H9 (cell line): ENCODE data around the gene KCTD18. TPM values are rescaled to one million over a fixed set of nuclear protein-coding genes. Genes with fewer than 3 reads are reported as not detected.
A peak's percentile ranks its signal among the peaks of the same experiment; 100 is the strongest.

ENCODE experiments used
- DNase-seq: peaks from one replicate; pipeline ENCODE4 v3.0.0-alpha.2; 2017
- H2AFZ ChIP-seq: one replicate; pipeline ENCODE4 v1.6.1; 2013; ENCODE audit warnings: mild to moderate bottlenecking, low read length, control low read depth, moderate library complexity
- H2AK5ac ChIP-seq: 2 replicates; pipeline ENCODE4 v1.6.1; 2013; ENCODE audit warnings: low read length, control low read depth, mixed read lengths; ENCODE audit not compliant: insufficient read length
- H2BK120ac ChIP-seq: one replicate; pipeline ENCODE4 v1.6.1; 2013; ENCODE audit warnings: low read depth, mild to moderate bottlenecking, low read length, control low read depth, inconsistent platforms; ENCODE audit not compliant: poor library complexity, severe bottlenecking
- H2BK12ac ChIP-seq: 2 replicates; pipeline ENCODE4 v1.6.1; 2013; ENCODE audit warnings: low read length, control low read depth, mixed read lengths, low read depth; ENCODE audit not compliant: insufficient read length
- H2BK15ac ChIP-seq: 2 replicates; pipeline ENCODE4 v1.6.1; 2013; ENCODE audit warnings: low read depth, low read length, control low read depth
- H2BK20ac ChIP-seq: one replicate; pipeline ENCODE4 v1.6.1; 2013; ENCODE audit warnings: low read depth, mild to moderate bottlenecking, low read length, control low read depth, inconsistent platforms; ENCODE audit not compliant: poor library complexity, severe bottlenecking
- H2BK5ac ChIP-seq: 2 replicates; pipeline ENCODE4 v1.6.1; 2013; ENCODE audit warnings: low read length, control low read depth, mixed read lengths; ENCODE audit not compliant: insufficient read length
- H3K14ac ChIP-seq: 2 replicates; pipeline ENCODE4 v1.6.1; 2013; ENCODE audit warnings: low read length, control low read depth; ENCODE audit not compliant: insufficient read depth
- H3K18ac ChIP-seq: 2 replicates; pipeline ENCODE4 v1.6.1; 2013; ENCODE audit warnings: low read depth, mild to moderate bottlenecking, mixed read lengths, low read length, control low read depth; ENCODE audit not compliant: insufficient read length
- H3K23ac ChIP-seq: 2 replicates; pipeline ENCODE4 v1.6.1; 2013; ENCODE audit warnings: low read length, control low read depth, mixed read lengths, low read depth; ENCODE audit not compliant: insufficient read length
- H3K23me2 ChIP-seq: 2 replicates; pipeline ENCODE4 v1.6.1; 2013; ENCODE audit warnings: low read depth, mild to moderate bottlenecking, mixed read lengths, low read length, control low read depth; ENCODE audit not compliant: insufficient read length, poor library complexity, severe bottlenecking
- H3K27ac ChIP-seq: 2 replicates; pipeline ENCODE4 v1.5.1; 2013; ENCODE audit warnings: low read length, control low read depth, mixed read lengths, low read depth; ENCODE audit not compliant: insufficient read length
- H3K27me3 ChIP-seq: 2 replicates; pipeline ENCODE4 v1.6.1; 2013; ENCODE audit warnings: low read length, control low read depth, inconsistent platforms; ENCODE audit not compliant: insufficient read depth
- H3K4ac ChIP-seq: 2 replicates; pipeline ENCODE4 v1.6.1; 2013; ENCODE audit warnings: low read depth, mild to moderate bottlenecking, control low read depth, inconsistent platforms, low read length, moderate library complexity
- H3K4me1 ChIP-seq: 2 replicates; pipeline ENCODE4 v1.6.1; 2013; ENCODE audit warnings: low read length, control low read depth, inconsistent platforms; ENCODE audit not compliant: insufficient read depth
- H3K4me2 ChIP-seq: 2 replicates; pipeline ENCODE4 v1.6.1; 2013; ENCODE audit warnings: low read length, control low read depth, mixed read lengths; ENCODE audit not compliant: insufficient read length, insufficient read depth
- H3K56ac ChIP-seq: 2 replicates; pipeline ENCODE4 v1.6.1; 2013; ENCODE audit warnings: low read depth, mild to moderate bottlenecking, mixed read lengths, low read length, control low read depth; ENCODE audit not compliant: insufficient read length
- H3K79me1 ChIP-seq: 2 replicates; pipeline ENCODE4 v1.6.1; 2013; ENCODE audit warnings: low read depth, mild to moderate bottlenecking, moderate library complexity, low read length, control low read depth, inconsistent platforms; ENCODE audit not compliant: insufficient read depth, poor library complexity, severe bottlenecking
- H3K79me2 ChIP-seq: 2 replicates; pipeline ENCODE4 v1.6.1; 2013; ENCODE audit warnings: low read length, control low read depth, inconsistent platforms; ENCODE audit not compliant: insufficient read depth
- H3K9ac ChIP-seq: 2 replicates; pipeline ENCODE4 v1.6.1; 2013; ENCODE audit warnings: low read length, control low read depth, mixed read lengths; ENCODE audit not compliant: insufficient read length; ENCODE audit errors: extremely low read depth
- H3K9me3 ChIP-seq: one replicate; pipeline ENCODE4 v1.6.1; 2013; ENCODE audit warnings: low read depth, low read length, inconsistent platforms; ENCODE audit not compliant: control insufficient read depth
- H3T11ph ChIP-seq: one replicate; pipeline ENCODE4 v1.6.1; 2013; ENCODE audit warnings: mild to moderate bottlenecking, low read length, control low read depth, inconsistent platforms
- H4K20me1 ChIP-seq: one replicate; pipeline ENCODE4 v1.6.1; 2013; ENCODE audit not compliant: control insufficient read depth, insufficient read length, insufficient read depth
- H4K5ac ChIP-seq: 2 replicates; pipeline ENCODE4 v1.6.1; 2013; ENCODE audit warnings: low read depth, mild to moderate bottlenecking, mixed read lengths, low read length, control low read depth; ENCODE audit not compliant: insufficient read length
- H4K8ac ChIP-seq: replicated peaks from 2 replicates; pipeline ENCODE4 v1.6.1; 2013; ENCODE audit warnings: low read length, control low read depth, mixed read lengths, low read depth; ENCODE audit not compliant: insufficient read length
- H4K91ac ChIP-seq: 2 replicates; pipeline ENCODE4 v1.6.1; 2013; ENCODE audit warnings: low read depth, mild to moderate bottlenecking, moderate library complexity, mixed read lengths, low read length, control low read depth; ENCODE audit not compliant: insufficient read length
- H3K27ac Mint-ChIP-seq, 3 experiments: 2 replicates in 2 of 3; 3 replicates in 1 of 3; pipeline ENCODE4 v1.8.0; 2020 to 2021; ENCODE audit warnings: mixed read lengths in 3 of 3, mild to moderate bottlenecking in 1 of 3, moderate library complexity in 1 of 3
- H3K27me3 Mint-ChIP-seq: 2 replicates; pipeline ENCODE4 v1.8.0; 2021; ENCODE audit warnings: low read depth, mild to moderate bottlenecking, moderate library complexity, mixed read lengths
- H3K36me3 Mint-ChIP-seq, 3 experiments: 2 replicates in 2 of 3; 3 replicates in 1 of 3; pipeline ENCODE4 v1.8.0; 2020 to 2021; ENCODE audit warnings: low read depth in 3 of 3, mixed read lengths in 3 of 3; ENCODE audit not compliant: insufficient read depth in 1 of 3
- H3K4me1 Mint-ChIP-seq, 2 experiments: 2 replicates each; pipeline ENCODE4 v1.8.0; 2020; ENCODE audit warnings: mixed read lengths in 2 of 2
- H3K4me3 Mint-ChIP-seq, 2 experiments: 2 replicates in 1 of 2; 3 replicates in 1 of 2; pipeline ENCODE4 v1.8.0; 2020 to 2021; ENCODE audit warnings: mild to moderate bottlenecking in 2 of 2, mixed read lengths in 2 of 2, moderate library complexity in 1 of 2
- H3K9me3 Mint-ChIP-seq, 2 experiments: 2 replicates in 1 of 2; 3 replicates in 1 of 2; pipeline ENCODE4 v1.8.0; 2020; ENCODE audit warnings: mild to moderate bottlenecking in 2 of 2, mixed read lengths in 2 of 2, moderate library complexity in 1 of 2
- WGBS: extraction: QIAGEN DNeasy Blood & Tissue Kit; methylation state at CpG from one replicate; pipeline ENCODE4 v1.1.7; 2013; ENCODE audit warnings: missing lambda C conversion rate, low lambda C conversion rate, mixed read lengths; ENCODE audit not compliant: insufficient read length; ENCODE audit errors: extremely low coverage; 5-methylcytosine and 5-hydroxymethylcytosine counted together
- total RNA-seq: library from RNA; stranded (reverse); gene quantifications from 2 replicates; pipeline ENCODE4 v1.2.1, GENCODE V29; 2021
- TF ChIP-seq, protein P1 (sequence below): fragments of 200-600 bp; sonication (generic); conservative IDR thresholded peaks from 3 replicates; pipeline ENCODE4 v1.8.0; 2021; ENCODE audit warnings: antibody characterized with exemption, mild to moderate bottlenecking

KCTD18 gene
- total RNA-seq, 1 experiment from 2014 or later = 4.9 TPM

DNA sequence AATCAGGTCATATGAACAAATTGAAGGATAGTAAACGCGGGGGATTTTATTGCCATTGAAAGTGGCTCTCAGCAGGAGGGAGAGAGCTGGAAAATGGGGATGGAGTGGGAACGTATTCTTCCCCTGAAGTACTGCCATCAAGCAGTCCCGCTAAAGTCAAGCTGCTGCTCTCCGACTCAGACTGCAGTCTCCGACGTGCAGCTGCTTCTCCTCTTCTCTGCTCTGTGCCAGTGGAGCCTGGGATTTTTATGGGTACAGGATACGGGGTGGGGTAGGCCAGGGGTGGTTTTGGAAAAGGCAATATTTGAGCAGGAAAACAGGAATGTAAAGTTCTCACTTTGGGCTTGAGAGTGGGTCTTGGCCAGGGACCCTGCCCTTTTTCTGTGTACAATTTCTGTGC, 33.0 kb downstream of the KCTD18 start:
- peak overlapping the region; percentile 13 to 65 (median 49); a peak in 3 of 7 replicates for H3K27ac Mint-ChIP-seq
- H3K9me3 Mint-ChIP-seq = no peaks in the 10 kb centered on the region
- H3K79me2 ChIP-seq = no peaks in the 10 kb centered on the region
- no peaks in the 10 kb centered on the region for H3K79me1 ChIP-seq
- no peak overlapping the region for H3K4me3 Mint-ChIP-seq
- no CpG with 5 or more reads among the region's 8 CpGs for WGBS
- no peak overlapping the region for H2BK12ac ChIP-seq
- H3K27me3 Mint-ChIP-seq = no peaks in the 10 kb centered on the region
- no peaks in the 10 kb centered on the region for H4K20me1 ChIP-seq
- no peak for DNase-seq
- H3K27ac ChIP-seq = no peak overlapping the region
- peaks cover 22 to 59% (median 29%) of the 10 kb centered on the region in 3 experiments for H3K36me3 Mint-ChIP-seq
- H4K8ac ChIP-seq = no peak overlapping the region
- no peak overlapping the region for H2BK120ac ChIP-seq
- H3K9ac ChIP-seq = no peak overlapping the region
- H3K14ac ChIP-seq = no peak overlapping the region
- no peak overlapping the region for H2BK20ac ChIP-seq
- TF ChIP-seq, protein P1, sequence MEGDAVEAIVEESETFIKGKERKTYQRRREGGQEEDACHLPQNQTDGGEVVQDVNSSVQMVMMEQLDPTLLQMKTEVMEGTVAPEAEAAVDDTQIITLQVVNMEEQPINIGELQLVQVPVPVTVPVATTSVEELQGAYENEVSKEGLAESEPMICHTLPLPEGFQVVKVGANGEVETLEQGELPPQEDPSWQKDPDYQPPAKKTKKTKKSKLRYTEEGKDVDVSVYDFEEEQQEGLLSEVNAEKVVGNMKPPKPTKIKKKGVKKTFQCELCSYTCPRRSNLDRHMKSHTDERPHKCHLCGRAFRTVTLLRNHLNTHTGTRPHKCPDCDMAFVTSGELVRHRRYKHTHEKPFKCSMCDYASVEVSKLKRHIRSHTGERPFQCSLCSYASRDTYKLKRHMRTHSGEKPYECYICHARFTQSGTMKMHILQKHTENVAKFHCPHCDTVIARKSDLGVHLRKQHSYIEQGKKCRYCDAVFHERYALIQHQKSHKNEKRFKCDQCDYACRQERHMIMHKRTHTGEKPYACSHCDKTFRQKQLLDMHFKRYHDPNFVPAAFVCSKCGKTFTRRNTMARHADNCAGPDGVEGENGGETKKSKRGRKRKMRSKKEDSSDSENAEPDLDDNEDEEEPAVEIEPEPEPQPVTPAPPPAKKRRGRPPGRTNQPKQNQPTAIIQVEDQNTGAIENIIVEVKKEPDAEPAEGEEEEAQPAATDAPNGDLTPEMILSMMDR = no peak
- no peak overlapping the region for H4K91ac ChIP-seq
- H3K23me2 ChIP-seq = no peaks in the 10 kb centered on the region
- H3K4ac ChIP-seq = no peak overlapping the region
- no peak overlapping the region for H3K4me2 ChIP-seq
- H3T11ph ChIP-seq = no peak overlapping the region
- H3K18ac ChIP-seq = no peak overlapping the region
- H4K5ac ChIP-seq = no peak overlapping the region
- H3K56ac ChIP-seq = no peak overlapping the region
- H3K9me3 ChIP-seq = no peaks in the 10 kb centered on the region
- peaks cover 31 to 36% of the 10 kb centered on the region in 2 experiments for H3K4me1 Mint-ChIP-seq
- H2BK15ac ChIP-seq = no peak overlapping the region
- no peak overlapping the region for H3K23ac ChIP-seq
- no peak overlapping the region for H2AFZ ChIP-seq
- H3K27me3 ChIP-seq = no peaks in the 10 kb centered on the region
- no peak overlapping the region for H2AK5ac ChIP-seq
- H3K4me1 ChIP-seq = peaks cover 4% of the 10 kb centered on the region
- no peak overlapping the region for H2BK5ac ChIP-seq
